ENCODE measurements around the gene POLN.

GRCh38 chr4:2254665-2255500 lies 13.0 kb upstream of the POLN start:
- TF ChIP-seq CTCF (IDR thresholded peaks at IDR 0.05) (no peak), POLR2A (IDR thresholded peaks at IDR 0.05) (no peak)
